ENCODE data around the gene CARD19. TPM values are rescaled to one million over a fixed set of nuclear protein-coding genes. Genes with fewer than 3 reads are reported as not detected.

Gene CARD19, protein sequence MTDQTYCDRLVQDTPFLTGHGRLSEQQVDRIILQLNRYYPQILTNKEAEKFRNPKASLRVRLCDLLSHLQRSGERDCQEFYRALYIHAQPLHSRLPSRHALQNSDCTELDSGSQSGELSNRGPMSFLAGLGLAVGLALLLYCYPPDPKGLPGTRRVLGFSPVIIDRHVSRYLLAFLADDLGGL
- 10 to 100 TPM; 16.2 to 37.8 (median 29.0) TPM for total RNA-seq

DNA sequence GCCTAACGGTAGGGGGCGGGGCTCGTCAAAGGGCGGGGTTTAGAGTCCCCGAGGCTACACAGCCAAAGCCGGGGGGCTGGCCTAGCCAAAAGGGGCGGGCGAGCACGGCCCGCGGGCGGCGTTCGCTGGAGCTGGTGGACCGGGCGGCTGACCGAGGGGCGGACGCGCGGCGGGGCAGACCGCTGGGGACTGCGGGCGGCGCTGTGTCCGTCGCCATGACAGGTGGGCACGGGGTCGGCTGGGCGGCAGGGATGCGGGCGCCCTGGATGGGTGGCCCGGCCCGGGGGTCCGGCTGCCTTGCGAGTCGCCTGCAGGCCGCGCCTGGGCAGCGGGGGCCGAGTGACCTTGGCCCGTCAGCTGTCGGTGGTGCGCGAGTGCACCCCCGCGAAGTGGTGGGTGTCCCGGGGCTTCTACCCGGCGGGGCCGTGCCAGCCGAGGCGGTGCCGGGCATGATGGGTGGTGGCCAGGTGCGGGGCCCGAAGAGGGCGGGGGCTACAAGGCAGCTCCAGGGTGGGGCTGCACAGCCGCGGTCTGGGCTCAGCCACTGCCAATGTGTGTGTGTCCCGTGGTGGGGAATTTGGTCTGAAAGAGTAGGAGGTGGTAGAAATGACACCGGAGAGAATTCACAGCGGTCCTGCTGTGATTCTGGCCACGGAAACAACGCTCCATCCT is at the start of gene CARD19:
Gene CARD19, plus strand, starts transcription at position 87 of the 672 bp plus-strand sequence. Its CDS starts 129 bp downstream, at position 216.
- TF ChIP-seq, protein P1, sequence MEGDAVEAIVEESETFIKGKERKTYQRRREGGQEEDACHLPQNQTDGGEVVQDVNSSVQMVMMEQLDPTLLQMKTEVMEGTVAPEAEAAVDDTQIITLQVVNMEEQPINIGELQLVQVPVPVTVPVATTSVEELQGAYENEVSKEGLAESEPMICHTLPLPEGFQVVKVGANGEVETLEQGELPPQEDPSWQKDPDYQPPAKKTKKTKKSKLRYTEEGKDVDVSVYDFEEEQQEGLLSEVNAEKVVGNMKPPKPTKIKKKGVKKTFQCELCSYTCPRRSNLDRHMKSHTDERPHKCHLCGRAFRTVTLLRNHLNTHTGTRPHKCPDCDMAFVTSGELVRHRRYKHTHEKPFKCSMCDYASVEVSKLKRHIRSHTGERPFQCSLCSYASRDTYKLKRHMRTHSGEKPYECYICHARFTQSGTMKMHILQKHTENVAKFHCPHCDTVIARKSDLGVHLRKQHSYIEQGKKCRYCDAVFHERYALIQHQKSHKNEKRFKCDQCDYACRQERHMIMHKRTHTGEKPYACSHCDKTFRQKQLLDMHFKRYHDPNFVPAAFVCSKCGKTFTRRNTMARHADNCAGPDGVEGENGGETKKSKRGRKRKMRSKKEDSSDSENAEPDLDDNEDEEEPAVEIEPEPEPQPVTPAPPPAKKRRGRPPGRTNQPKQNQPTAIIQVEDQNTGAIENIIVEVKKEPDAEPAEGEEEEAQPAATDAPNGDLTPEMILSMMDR (IDR thresholded peaks at IDR 0.05) = peak in 1 of 6 experiments; percentile 10
- TF ChIP-seq POLR2A (IDR thresholded peaks at IDR 0.05) = peak in 3 of 4 donors; percentile 98 to 99 (median 99)
- Histone ChIP-seq H3K36me3 (no peaks in the 10 kb centered on the region), H3K27me3 (no peaks in the 10 kb centered on the region), H3K4me3 (peak within 1 kb of the TSS; percentile 59 to 99 (median 92)), H3K9me3 (peaks cover 0 to 6% (median 5%) of the 10 kb centered on the region in 3 donors), H3K27ac (peak within 1 kb of the TSS; percentile 93 to 99 (median 97)), H3K4me1 (peaks cover 37 to 66% (median 42%) of the 10 kb centered on the region in 3 donors)
- no peak for DNase-seq
- WGBS, 2 donors = 0% methylated on average over 2 of the region's 65 CpGs; no CpG with 5 or more reads in 1 of the 2 donors
- intact Hi-C loops (cut with DNase I) = no loop called here

DNA sequence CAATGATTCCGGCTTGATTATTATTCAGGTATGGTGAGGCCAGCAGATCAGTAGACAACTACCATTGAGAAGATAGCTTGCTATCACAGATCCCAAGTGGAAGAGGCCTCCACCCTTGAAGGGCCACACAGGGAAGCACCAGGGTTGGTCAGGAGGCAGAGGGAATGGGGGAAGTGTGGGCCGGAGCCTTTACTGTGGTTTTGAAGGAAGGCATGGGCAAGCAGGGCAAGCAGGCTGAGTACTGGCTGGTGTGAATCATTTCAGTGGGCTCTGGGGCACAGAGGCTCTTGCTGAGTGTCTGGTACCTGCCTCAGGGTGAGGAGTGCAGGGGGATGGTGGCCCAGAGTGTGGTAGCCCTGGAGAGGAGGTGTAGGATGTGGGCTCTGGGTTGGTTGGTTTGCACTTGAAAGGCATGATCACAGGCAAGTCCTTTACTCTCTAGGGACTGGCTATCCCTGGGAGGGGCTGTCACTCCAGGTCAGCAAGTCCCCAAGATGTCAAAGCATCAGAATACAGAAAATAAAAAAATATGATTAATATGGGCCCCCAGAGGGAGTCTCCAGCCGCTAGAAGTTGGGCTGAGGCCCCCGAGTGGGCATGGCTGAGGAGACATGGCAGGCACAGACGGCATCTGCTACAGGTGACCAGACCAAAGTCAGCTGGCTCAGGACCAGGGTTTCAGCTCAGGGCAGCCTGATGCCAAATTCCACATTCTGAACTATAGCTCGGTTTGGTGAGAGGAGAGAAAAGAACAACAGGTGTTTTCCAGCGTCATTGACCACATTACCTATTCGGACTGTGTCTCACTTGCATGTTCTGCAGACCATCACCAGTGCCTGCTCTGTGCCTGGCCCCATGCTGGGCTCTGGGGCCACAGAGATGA is 47.2 kb upstream of the CARD19 start:
- no peak for TF ChIP-seq POLR2A (IDR thresholded peaks at IDR 0.05)
- TF ChIP-seq, protein P1 (IDR thresholded peaks at IDR 0.05) = no peak
- 80 to 94% methylated on average over 7 of the region's 8 CpGs for WGBS, 2 donors

DNA sequence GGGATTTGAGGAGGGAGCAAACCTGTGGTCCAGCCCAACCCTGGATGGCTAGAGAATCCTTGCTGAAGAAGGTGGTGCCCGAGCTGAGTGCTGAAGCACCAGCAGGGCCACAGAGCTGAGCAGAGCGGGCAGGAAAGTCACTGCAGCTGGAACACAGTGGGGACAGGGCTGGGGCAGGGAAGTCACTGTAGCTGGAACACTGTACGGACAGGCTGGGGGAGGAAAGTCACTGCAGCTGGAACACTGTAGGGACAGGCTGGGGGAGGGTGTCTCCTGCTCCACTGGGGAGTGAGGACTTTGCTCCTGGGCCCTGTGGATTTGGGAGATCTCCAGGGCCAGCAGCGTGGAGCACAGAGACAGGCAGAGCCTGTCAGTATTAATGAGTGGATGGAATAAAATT is 46.5 kb upstream of the CARD19 start:
- 69 to 83% methylated on average over 2 to 4 of the region's 4 CpGs for WGBS, 2 donors
- DNase-seq = no peak
- Histone ChIP-seq H3K36me3 (no peaks in the 10 kb centered on the region), H3K4me3 (no peak overlapping the region), H3K27ac (no peak overlapping the region), H3K4me1 (peaks cover 0 to 12% (median 5%) of the 10 kb centered on the region in 3 donors), H3K27me3 (no peaks in the 10 kb centered on the region), H3K9me3 (no peaks in the 10 kb centered on the region)
- intact Hi-C loops (cut with DNase I) = no loop called here
- TF ChIP-seq, protein P1 (IDR thresholded peaks at IDR 0.05) = no peak
- TF ChIP-seq POLR2A (IDR thresholded peaks at IDR 0.05) = no peak

More for the DNA sequence above, 47.2 kb upstream of the CARD19 start:
- H3K27me3 ChIP-seq = no peaks in the 10 kb centered on the region
- peaks cover 0 to 12% (median 5%) of the 10 kb centered on the region in 3 donors for H3K4me1 ChIP-seq
- no peak overlapping the region for H3K27ac ChIP-seq
- intact Hi-C loops (cut with DNase I) = no loop called here
- H3K9me3 ChIP-seq = no peaks in the 10 kb centered on the region
- no peaks in the 10 kb centered on the region for H3K36me3 ChIP-seq
- DNase-seq = no peak
- H3K4me3 ChIP-seq = no peak overlapping the region

DNA sequence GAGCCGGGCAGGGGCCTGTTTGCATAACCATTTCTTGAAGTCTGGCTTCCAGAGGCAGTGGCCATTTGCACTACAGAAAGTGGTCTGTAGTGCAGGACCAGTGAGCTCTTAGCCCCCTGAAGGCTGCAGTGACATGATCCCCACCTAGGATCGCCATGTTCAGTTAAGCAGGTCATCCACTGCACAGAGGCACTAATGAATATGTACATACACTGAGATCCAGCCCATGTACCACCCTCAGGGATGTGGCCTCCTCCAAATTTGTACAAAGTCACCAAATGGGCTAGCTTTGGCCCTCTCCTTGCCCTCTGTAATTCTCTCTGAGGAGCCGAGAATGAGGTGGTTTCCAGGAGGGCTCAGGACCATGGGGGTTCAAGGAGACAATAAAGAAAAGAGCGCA is 45.8 kb upstream of the CARD19 start:
- H3K4me3 ChIP-seq = no peak overlapping the region
- H3K27ac ChIP-seq = no peak overlapping the region
- DNase-seq = no peak
- peaks cover 0 to 12% (median 5%) of the 10 kb centered on the region in 3 donors for H3K4me1 ChIP-seq
- H3K36me3 ChIP-seq = no peaks in the 10 kb centered on the region
- no peaks in the 10 kb centered on the region for H3K27me3 ChIP-seq
- WGBS, 2 donors = 83 to 88% methylated on average over 3 to 4 of the region's 4 CpGs
- TF ChIP-seq POLR2A (IDR thresholded peaks at IDR 0.05) = no peak
- TF ChIP-seq, protein P1 (IDR thresholded peaks at IDR 0.05) = no peak
- H3K9me3 ChIP-seq = no peaks in the 10 kb centered on the region
- intact Hi-C loops (cut with DNase I) = no loop called here
